DND-41 (cell line): ENCODE measurements around the gene GOLGA2.

Source experiments
- ATAC-seq: fragments of 200-7000 bp; cut with Tn5 transposase; 3 replicates; pipeline ENCODE4 v1.9.1; 2021; ENCODE audit warnings: low read depth; ENCODE audit not compliant: insufficient read depth
- DNase-seq: peaks from one replicate; pipeline ENCODE4 v3.0.0-alpha.2; 2020
- H2AFZ ChIP-seq: 2 replicates; pipeline ENCODE4 v1.6.0; 2012; ENCODE audit warnings: low read depth, low read length
- H3K27ac ChIP-seq: 2 replicates; pipeline ENCODE4 v1.5.1; 2012; ENCODE audit warnings: low read length, inconsistent platforms
- H3K27me3 ChIP-seq: fragments of 200-600 bp; sonication (generic); 2 replicates; pipeline ENCODE4 v1.6.0; 2012; ENCODE audit warnings: low read length, mild to moderate bottlenecking, inconsistent platforms; ENCODE audit not compliant: insufficient read depth, poor library complexity
- H3K36me3 ChIP-seq: 2 replicates; pipeline ENCODE4 v1.5.1; 2012; ENCODE audit warnings: low read length, inconsistent platforms; ENCODE audit not compliant: insufficient read depth
- H3K4me1 ChIP-seq: 2 replicates; pipeline ENCODE4 v1.5.1; 2012; ENCODE audit warnings: mild to moderate bottlenecking, low read length; ENCODE audit not compliant: insufficient read depth
- H3K4me2 ChIP-seq: 2 replicates; pipeline ENCODE4 v1.6.0; 2012; ENCODE audit warnings: mild to moderate bottlenecking, moderate library complexity, low read length, inconsistent platforms; ENCODE audit not compliant: insufficient read depth
- H3K4me3 ChIP-seq, 2 experiments: fragments of 200-600 bp in 1 of 2; shearing (Covaris generic) in 1 of 2; 2 replicates each; pipeline ENCODE4 v1.5.1; 2012 to 2016; ENCODE audit warnings: inconsistent platforms in 2 of 2, low read length in 2 of 2, mild to moderate bottlenecking in 2 of 2, low read depth in 1 of 2, moderate library complexity in 1 of 2
- H3K79me2 ChIP-seq: 2 replicates; pipeline ENCODE4 v1.6.0; 2012; ENCODE audit warnings: low read length, inconsistent platforms; ENCODE audit not compliant: insufficient read depth
- H3K9ac ChIP-seq: 2 replicates; pipeline ENCODE4 v1.6.0; 2012; ENCODE audit warnings: low read depth, mild to moderate bottlenecking, inconsistent platforms, low read length, moderate library complexity
- H3K9me3 ChIP-seq: 2 replicates; pipeline ENCODE4 v1.5.1; 2012; ENCODE audit warnings: low read length, moderate library complexity, mild to moderate bottlenecking, inconsistent platforms; ENCODE audit not compliant: insufficient read depth, severe bottlenecking
- H4K20me1 ChIP-seq: 2 replicates; pipeline ENCODE4 v1.6.0; 2012; ENCODE audit warnings: low read length; ENCODE audit not compliant: insufficient read depth
- CTCF ChIP-seq: IDR thresholded peaks from 2 replicates; pipeline ENCODE4 v1.5.1; 2012; ENCODE audit warnings: borderline replicate concordance, low read length, moderate library complexity, mild to moderate bottlenecking; ENCODE audit not compliant: poor library complexity, severe bottlenecking; ENCODE audit errors: extremely low read depth
- EZH2 ChIP-seq: IDR thresholded peaks from 3 replicates; pipeline ENCODE4 v1.6.1; 2012; ENCODE audit warnings: borderline replicate concordance, low read depth, mild to moderate bottlenecking, moderate library complexity, low read length, inconsistent platforms; ENCODE audit not compliant: severe bottlenecking

Gene GOLGA2

GRCh38 chr9:128226412-128226801, 49.4 kb downstream of the GOLGA2 start:
- Histone ChIP-seq H3K79me2 (no peaks in the 10 kb centered on the region), H3K36me3 (no peaks in the 10 kb centered on the region), H3K4me1 (no peaks in the 10 kb centered on the region), H3K9me3 (no peaks in the 10 kb centered on the region), H4K20me1 (no peaks in the 10 kb centered on the region; the same call in 1 of the 2 replicates), H3K27me3 (no peaks in the 10 kb centered on the region), H3K27ac (no peak overlapping the region), H3K4me3 (no peak overlapping the region), H2AFZ (no peak overlapping the region), H3K9ac (no peak overlapping the region), H3K4me2 (no peak overlapping the region)
- DNase-seq = no peak
- ATAC-seq = no peak
- TF ChIP-seq CTCF (no peak), EZH2 (no peak)

GRCh38 chr9:128225770-128226411, 49.9 kb downstream of the GOLGA2 start:
- H3K9ac ChIP-seq = no peak overlapping the region
- no peak overlapping the region for H2AFZ ChIP-seq
- H3K36me3 ChIP-seq = no peaks in the 10 kb centered on the region
- H3K4me3 ChIP-seq = no peak overlapping the region
- no peak overlapping the region for H3K4me2 ChIP-seq
- no peaks in the 10 kb centered on the region for H3K9me3 ChIP-seq
- no peak for ATAC-seq
- TF ChIP-seq CTCF = no peak
- TF ChIP-seq EZH2 = no peak
- H3K4me1 ChIP-seq = no peaks in the 10 kb centered on the region
- H3K27ac ChIP-seq = no peak overlapping the region
- H3K79me2 ChIP-seq = no peaks in the 10 kb centered on the region
- H4K20me1 ChIP-seq = no peaks in the 10 kb centered on the region; the same call in 1 of the 2 replicates
- no peaks in the 10 kb centered on the region for H3K27me3 ChIP-seq
- DNase-seq = no peak

GRCh38 chr9:128224877-128225276, 50.9 kb downstream of the GOLGA2 start:
- Histone ChIP-seq H3K4me1 (no peaks in the 10 kb centered on the region), H3K4me3 (no peak overlapping the region), H3K79me2 (no peaks in the 10 kb centered on the region), H2AFZ (no peak overlapping the region), H3K9me3 (no peaks in the 10 kb centered on the region), H3K4me2 (no peak overlapping the region), H3K36me3 (peaks cover 4% of the 10 kb centered on the region; the same call in 1 of the 2 replicates), H4K20me1 (no peaks in the 10 kb centered on the region; the same call in 1 of the 2 replicates), H3K9ac (no peak overlapping the region), H3K27ac (no peak overlapping the region), H3K27me3 (no peaks in the 10 kb centered on the region)
- DNase-seq = no peak
- TF ChIP-seq CTCF (no peak), EZH2 (no peak)
- ATAC-seq = no peak
